Measurements from ENCODE around the gene LHX1.

- TF ChIP-seq EP300 (conservative IDR thresholded peaks at IDR 0.05; ENCODE audit: poor library complexity, severe bottlenecking) (no peak), RAD21 (conservative IDR thresholded peaks at IDR 0.05) (no peak)
Observed at GRCh38 chr17:36918211-36918691, 19.0 kb upstream of the LHX1 start.
